GM18519 (cell line): Measurements from ENCODE around the gene UNK.

Experiments used
- ATAC-seq: cut with Tn5 transposase; IDR thresholded peaks from one replicate; pipeline ENCODE4 v1.9.1; 2021; ENCODE audit warnings: mild to moderate bottlenecking, moderate library complexity; ENCODE audit not compliant: unreplicated experiment, low FRiP score

The UNK gene

GRCh38 chr17:75819116-75819515, 34.5 kb downstream of the UNK start:
- ATAC-seq: no peak

- no peak for ATAC-seq
These were observed 35.1 kb downstream of the UNK start for GRCh38 chr17:75819678-75820077.

GRCh38 chr17:75820094-75821080, 35.8 kb downstream of the UNK start:
- no peak for ATAC-seq

- ATAC-seq: no peak
These were observed 36.9 kb downstream of the UNK start for GRCh38 chr17:75821552-75821951.

- ATAC-seq: no peak
These were observed 37.7 kb downstream of the UNK start for GRCh38 chr17:75822119-75822799.

- no peak for ATAC-seq
These were observed 38.2 kb downstream of the UNK start for GRCh38 chr17:75822800-75823166.

- no peak for ATAC-seq
These were observed 38.8 kb downstream of the UNK start for GRCh38 chr17:75823257-75824041.

- no peak for ATAC-seq
These were observed 39.5 kb downstream of the UNK start for GRCh38 chr17:75824050-75824552.

- no peak for ATAC-seq
These were observed 40.1 kb downstream of the UNK start for GRCh38 chr17:75824666-75825065.

- ATAC-seq: no peak
These were observed 40.5 kb downstream of the UNK start for GRCh38 chr17:75825149-75825552.

- no peak for ATAC-seq
These were observed 41.3 kb downstream of the UNK start for GRCh38 chr17:75825748-75826370.

GRCh38 chr17:75826561-75827307, 42.1 kb downstream of the UNK start:
- no peak for ATAC-seq

GRCh38 chr17:75827308-75828075, 42.9 kb downstream of the UNK start:
- ATAC-seq: no peak

GRCh38 chr17:75828076-75828400, 43.4 kb downstream of the UNK start:
- ATAC-seq: no peak

- no peak for ATAC-seq
These were observed 44.1 kb downstream of the UNK start for GRCh38 chr17:75828741-75829140.

GRCh38 chr17:75829747-75830146, 45.1 kb downstream of the UNK start:
- ATAC-seq: no peak

- no peak for ATAC-seq
These were observed 45.8 kb downstream of the UNK start for GRCh38 chr17:75830164-75831031.

GRCh38 chr17:75831032-75831571, 46.5 kb downstream of the UNK start:
- ATAC-seq: no peak
